Adrenal gland (tissue), 5 donors: ENCODE results near the gene ACTN1.

Experiments
- CTCF ChIP-seq, 6 experiments: fragments of 450-650 bp in 4 of 6; fragments of 200-600 bp in 2 of 6; sonication (generic) in 1 of 6; IDR thresholded peaks; 1 replicate in 5 of 6; 2 replicates in 1 of 6; pipeline versions ENCODE4 v1.5.1 to v1.8.0; 2016 to 2021; ENCODE audit warnings: antibody characterized with exemption in 6 of 6, mild to moderate bottlenecking in 2 of 6, moderate library complexity in 1 of 6
- POLR2A ChIP-seq, 2 donors: fragments of 450-650 bp; IDR thresholded peaks; one replicate each; pipeline ENCODE4 v1.6.1; 2017; ENCODE audit warnings: antibody characterized with exemption in 2 of 2, mild to moderate bottlenecking in 2 of 2, moderate library complexity in 1 of 2
- donor health status: DM: no; HTN: no; CAD: no.

- TF ChIP-seq CTCF (IDR thresholded peaks at IDR 0.05) (peak in 5 of 6 experiments; percentile 25 to 47 (median 31)), POLR2A (IDR thresholded peaks at IDR 0.05) (no peak)
Measured at GRCh38 chr14:69002069-69002468, 23.0 kb upstream of the ACTN1 start.
